ENCODE data around the gene AFF1. TPM values are rescaled to one million over a fixed set of nuclear protein-coding genes. Genes with fewer than 3 reads are reported as not detected.

AFF1 gene
- total RNA-seq, 2 experiments from 2014 or later = 28.7 to 69.7 TPM

GRCh38 chr4:87042221-87042620 is 107.4 kb downstream of the AFF1 start:
- Histone ChIP-seq H3K9me2 (ENCODE audit: insufficient read depth, low read length) (no peaks in the 10 kb centered on the region), H3K27ac (ENCODE audit: low read depth, low read length, poor library complexity, severe bottlenecking) (no peak overlapping the region), H3K4me3 (ENCODE audit: low read depth, low read length, poor library complexity, severe bottlenecking) (no peak overlapping the region), H3K4me1 (ENCODE audit: insufficient read depth, low read length, poor library complexity, severe bottlenecking) (peaks cover 48% of the 10 kb centered on the region), H3K4me2 (ENCODE audit: low read length) (no peak overlapping the region), H3K36me3 (ENCODE audit: insufficient read depth, low read length) (peaks cover 13% of the 10 kb centered on the region), H4K20me1 (ENCODE audit: insufficient read depth, low read length) (peaks cover 10% of the 10 kb centered on the region; the same call in 1 of the 2 replicates), H3K79me2 (ENCODE audit: insufficient read depth, low read depth, low read length) (peaks cover 44% of the 10 kb centered on the region; the same call in 1 of the 2 replicates), H2AFZ (ENCODE audit: low read length) (no peak overlapping the region), H3K9me3 (ENCODE audit: low read length) (no peaks in the 10 kb centered on the region)
- CTCF ChIA-PET (ENCODE audit: unreplicated experiment) = no interaction called here
- TF ChIP-seq EZH2phosphoT487 (IDR thresholded peaks at IDR 0.05; ENCODE audit: borderline replicate concordance, low read depth, low read length) (no peak), CTCF (conservative IDR thresholded peaks at IDR 0.05; ENCODE audit: low read length) (no peak)
- intact Hi-C loops (cut with micrococcal nuclease; ENCODE audit: unreplicated experiment) = no loop called here
- BruUV-seq (replicated peaks) = no TSS peak
- POLR2A ChIA-PET = interaction anchor here (0.7 kb wide), 1 partner anchor 9 kb away, joined by 3 read pairs; no protein-coding TSS in a partner anchor
- no peak for DNase-seq (ENCODE audit: low spot score)

GRCh38 chr4:87042986-87043820 is 108.4 kb downstream of the AFF1 start:
- peaks cover 38% of the 10 kb centered on the region for H3K4me1 ChIP-seq (ENCODE audit: insufficient read depth, low read length, poor library complexity, severe bottlenecking)
- no TSS peak for BruUV-seq (replicated peaks)
- H3K4me2 ChIP-seq (ENCODE audit: low read length) = no peak overlapping the region
- intact Hi-C loops (cut with micrococcal nuclease; ENCODE audit: unreplicated experiment) = no loop called here
- no peaks in the 10 kb centered on the region for H3K9me3 ChIP-seq (ENCODE audit: low read length)
- POLR2A ChIA-PET = no interaction called here
- no peak overlapping the region for H2AFZ ChIP-seq (ENCODE audit: low read length)
- peaks cover 35% of the 10 kb centered on the region; the same call in 1 of the 2 replicates for H3K79me2 ChIP-seq (ENCODE audit: insufficient read depth, low read depth, low read length)
- no peaks in the 10 kb centered on the region for H3K9me2 ChIP-seq (ENCODE audit: insufficient read depth, low read length)
- H3K4me3 ChIP-seq (ENCODE audit: low read depth, low read length, poor library complexity, severe bottlenecking) = no peak overlapping the region
- CTCF ChIA-PET (ENCODE audit: unreplicated experiment) = interaction anchor here (0.9 kb wide), 1 partner anchor 11 kb away, joined by 3 read pairs; no protein-coding TSS in a partner anchor
- DNase-seq (ENCODE audit: low spot score) = no peak
- peaks cover 22% of the 10 kb centered on the region for H3K36me3 ChIP-seq (ENCODE audit: insufficient read depth, low read length)
- H4K20me1 ChIP-seq (ENCODE audit: insufficient read depth, low read length) = peaks cover 10% of the 10 kb centered on the region; the same call in 1 of the 2 replicates
- TF ChIP-seq CTCF (conservative IDR thresholded peaks at IDR 0.05; ENCODE audit: low read length) (no peak), EZH2phosphoT487 (IDR thresholded peaks at IDR 0.05; ENCODE audit: borderline replicate concordance, low read depth, low read length) (no peak)
- H3K27ac ChIP-seq (ENCODE audit: low read depth, low read length, poor library complexity, severe bottlenecking) = no peak overlapping the region
